ENCODE results near the gene JMJD7.

JMJD7 gene

DNA sequence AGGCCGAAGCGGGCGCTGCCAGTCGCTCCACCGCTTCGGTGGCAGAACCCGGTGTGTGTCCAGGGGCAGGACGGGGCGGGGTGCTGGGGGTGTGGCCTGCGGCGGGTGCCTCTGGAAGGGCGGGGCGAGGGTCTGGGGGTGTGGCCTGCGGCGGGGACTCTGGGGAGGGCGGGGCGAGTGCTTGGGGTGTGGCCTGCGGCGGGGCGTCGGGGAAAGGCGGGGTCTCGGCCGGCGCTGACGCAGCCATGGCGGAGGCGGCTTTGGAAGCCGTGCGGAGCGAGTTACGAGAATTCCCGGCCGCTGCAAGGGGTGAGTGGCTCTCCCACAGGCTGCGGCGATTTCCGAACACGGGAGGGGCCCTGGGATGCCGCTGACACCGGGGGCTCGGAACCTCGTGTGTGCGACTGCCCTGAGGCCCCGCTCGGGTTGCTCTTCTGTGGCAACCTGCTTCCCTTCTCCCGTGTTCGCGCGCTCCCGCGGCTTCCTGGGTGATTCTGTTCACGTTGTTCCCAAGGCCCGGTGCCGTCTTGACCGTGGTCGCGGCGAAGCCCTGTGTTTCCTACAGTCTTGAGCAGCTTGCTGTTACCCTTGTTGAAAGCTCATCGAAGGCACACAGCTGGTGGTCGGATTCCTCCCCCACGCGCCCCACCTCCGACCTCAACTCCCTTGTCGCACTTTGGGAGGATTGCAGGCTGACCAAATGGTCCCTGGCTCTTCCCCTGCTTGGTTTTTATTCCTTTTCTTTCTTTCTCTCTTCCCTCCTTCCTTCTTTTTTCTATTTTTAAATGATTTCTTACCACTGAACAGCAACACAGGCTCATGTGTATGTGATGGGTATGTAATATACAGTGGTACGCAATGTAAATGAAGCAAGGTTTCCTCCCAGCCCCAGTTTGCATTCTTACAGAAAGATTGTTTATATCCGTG, at the start of gene JMJD7:
Gene JMJD7, plus strand, starts transcription at position 213 of the 927 bp plus-strand sequence. Its CDS starts 33 bp downstream, at position 246.
- ATAC-seq = peak; percentile 86
- no peak for TF ChIP-seq PATZ1 (CRISPR knock-in tag; IDR thresholded peaks at IDR 0.05; ENCODE audit: borderline replicate concordance)
- 0 out of 2 replicates have a peak, but pooled peaks have one; percentile 55 for TF ChIP-seq ZNF8 (CRISPR knock-in tag; IDR thresholded peaks at IDR 0.05)
- TF ChIP-seq ESRRG (CRISPR knock-in tag; IDR thresholded peaks at IDR 0.05) = 0 out of 2 replicates have a peak, but pooled peaks have one; percentile 29
- TF ChIP-seq GLIS3 (CRISPR knock-in tag; IDR thresholded peaks at IDR 0.05) = peak; percentile 13; the same call in 1 of the 2 replicates

GRCh38 chr15:41778521-41778920, 49.4 kb upstream of the JMJD7 start:
- TF ChIP-seq SNAI2 (CRISPR knock-in tag; IDR thresholded peaks at IDR 0.05) (no peak), RARB (CRISPR knock-in tag; IDR thresholded peaks at IDR 0.05) (no peak), ZNF70 (CRISPR knock-in tag; IDR thresholded peaks at IDR 0.05) (no peak), CSDC2 (CRISPR knock-in tag; IDR thresholded peaks at IDR 0.05) (no peak), ESRRG (CRISPR knock-in tag; IDR thresholded peaks at IDR 0.05) (no peak), ZFP30 (CRISPR knock-in tag; IDR thresholded peaks at IDR 0.05) (no peak), PATZ1 (CRISPR knock-in tag; IDR thresholded peaks at IDR 0.05; ENCODE audit: borderline replicate concordance) (no peak), ZFP3 (CRISPR knock-in tag; IDR thresholded peaks at IDR 0.05) (no peak), ISL1 (CRISPR knock-in tag; IDR thresholded peaks at IDR 0.05) (no peak), TOX (CRISPR knock-in tag; IDR thresholded peaks at IDR 0.05; ENCODE audit: borderline replicate concordance) (no peak), ZNF8 (CRISPR knock-in tag; IDR thresholded peaks at IDR 0.05) (no peak)
- TF ChIP-seq, protein P1, sequence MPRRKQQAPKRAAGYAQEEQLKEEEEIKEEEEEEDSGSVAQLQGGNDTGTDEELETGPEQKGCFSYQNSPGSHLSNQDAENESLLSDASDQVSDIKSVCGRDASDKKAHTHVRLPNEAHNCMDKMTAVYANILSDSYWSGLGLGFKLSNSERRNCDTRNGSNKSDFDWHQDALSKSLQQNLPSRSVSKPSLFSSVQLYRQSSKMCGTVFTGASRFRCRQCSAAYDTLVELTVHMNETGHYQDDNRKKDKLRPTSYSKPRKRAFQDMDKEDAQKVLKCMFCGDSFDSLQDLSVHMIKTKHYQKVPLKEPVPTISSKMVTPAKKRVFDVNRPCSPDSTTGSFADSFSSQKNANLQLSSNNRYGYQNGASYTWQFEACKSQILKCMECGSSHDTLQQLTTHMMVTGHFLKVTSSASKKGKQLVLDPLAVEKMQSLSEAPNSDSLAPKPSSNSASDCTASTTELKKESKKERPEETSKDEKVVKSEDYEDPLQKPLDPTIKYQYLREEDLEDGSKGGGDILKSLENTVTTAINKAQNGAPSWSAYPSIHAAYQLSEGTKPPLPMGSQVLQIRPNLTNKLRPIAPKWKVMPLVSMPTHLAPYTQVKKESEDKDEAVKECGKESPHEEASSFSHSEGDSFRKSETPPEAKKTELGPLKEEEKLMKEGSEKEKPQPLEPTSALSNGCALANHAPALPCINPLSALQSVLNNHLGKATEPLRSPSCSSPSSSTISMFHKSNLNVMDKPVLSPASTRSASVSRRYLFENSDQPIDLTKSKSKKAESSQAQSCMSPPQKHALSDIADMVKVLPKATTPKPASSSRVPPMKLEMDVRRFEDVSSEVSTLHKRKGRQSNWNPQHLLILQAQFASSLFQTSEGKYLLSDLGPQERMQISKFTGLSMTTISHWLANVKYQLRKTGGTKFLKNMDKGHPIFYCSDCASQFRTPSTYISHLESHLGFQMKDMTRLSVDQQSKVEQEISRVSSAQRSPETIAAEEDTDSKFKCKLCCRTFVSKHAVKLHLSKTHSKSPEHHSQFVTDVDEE (CRISPR knock-in tag; IDR thresholded peaks at IDR 0.05) = no peak
- TF ChIP-seq, protein P2, sequence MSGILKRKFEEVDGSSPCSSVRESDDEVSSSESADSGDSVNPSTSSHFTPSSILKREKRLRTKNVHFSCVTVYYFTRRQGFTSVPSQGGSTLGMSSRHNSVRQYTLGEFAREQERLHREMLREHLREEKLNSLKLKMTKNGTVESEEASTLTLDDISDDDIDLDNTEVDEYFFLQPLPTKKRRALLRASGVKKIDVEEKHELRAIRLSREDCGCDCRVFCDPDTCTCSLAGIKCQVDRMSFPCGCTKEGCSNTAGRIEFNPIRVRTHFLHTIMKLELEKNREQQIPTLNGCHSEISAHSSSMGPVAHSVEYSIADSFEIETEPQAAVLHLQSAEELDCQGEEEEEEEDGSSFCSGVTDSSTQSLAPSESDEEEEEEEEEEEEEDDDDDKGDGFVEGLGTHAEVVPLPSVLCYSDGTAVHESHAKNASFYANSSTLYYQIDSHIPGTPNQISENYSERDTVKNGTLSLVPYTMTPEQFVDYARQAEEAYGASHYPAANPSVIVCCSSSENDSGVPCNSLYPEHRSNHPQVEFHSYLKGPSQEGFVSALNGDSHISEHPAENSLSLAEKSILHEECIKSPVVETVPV (CRISPR knock-in tag; IDR thresholded peaks at IDR 0.05) = no peak
- ATAC-seq = no peak

GRCh38 chr15:41779662-41780157, 48.2 kb upstream of the JMJD7 start:
- no peak for TF ChIP-seq TCF4 (CRISPR knock-in tag; IDR thresholded peaks at IDR 0.05; ENCODE audit: borderline replicate concordance)
- no peak for TF ChIP-seq PPARA (CRISPR knock-in tag; IDR thresholded peaks at IDR 0.05; ENCODE audit: borderline replicate concordance)
- no peak for TF ChIP-seq RARB (CRISPR knock-in tag; IDR thresholded peaks at IDR 0.05)
- TF ChIP-seq ISL1 (CRISPR knock-in tag; IDR thresholded peaks at IDR 0.05) = no peak
- TF ChIP-seq ZNF8 (CRISPR knock-in tag; IDR thresholded peaks at IDR 0.05) = no peak
- TF ChIP-seq PATZ1 (CRISPR knock-in tag; IDR thresholded peaks at IDR 0.05; ENCODE audit: borderline replicate concordance) = no peak
- TF ChIP-seq ESRRG (CRISPR knock-in tag; IDR thresholded peaks at IDR 0.05) = no peak
- no peak for TF ChIP-seq GLIS3 (CRISPR knock-in tag; IDR thresholded peaks at IDR 0.05)
- TF ChIP-seq SNAI2 (CRISPR knock-in tag; IDR thresholded peaks at IDR 0.05) = no peak
- TF ChIP-seq OSR1 (CRISPR knock-in tag; IDR thresholded peaks at IDR 0.05) = no peak
- no peak for TF ChIP-seq ZFP3 (CRISPR knock-in tag; IDR thresholded peaks at IDR 0.05)
- TF ChIP-seq, protein P3, sequence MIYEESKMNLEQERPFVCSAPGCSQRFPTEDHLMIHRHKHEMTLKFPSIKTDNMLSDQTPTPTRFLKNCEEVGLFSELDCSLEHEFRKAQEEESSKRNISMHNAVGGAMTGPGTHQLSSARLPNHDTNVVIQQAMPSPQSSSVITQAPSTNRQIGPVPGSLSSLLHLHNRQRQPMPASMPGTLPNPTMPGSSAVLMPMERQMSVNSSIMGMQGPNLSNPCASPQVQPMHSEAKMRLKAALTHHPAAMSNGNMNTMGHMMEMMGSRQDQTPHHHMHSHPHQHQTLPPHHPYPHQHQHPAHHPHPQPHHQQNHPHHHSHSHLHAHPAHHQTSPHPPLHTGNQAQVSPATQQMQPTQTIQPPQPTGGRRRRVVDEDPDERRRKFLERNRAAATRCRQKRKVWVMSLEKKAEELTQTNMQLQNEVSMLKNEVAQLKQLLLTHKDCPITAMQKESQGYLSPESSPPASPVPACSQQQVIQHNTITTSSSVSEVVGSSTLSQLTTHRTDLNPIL (CRISPR knock-in tag; IDR thresholded peaks at IDR 0.05; ENCODE audit: low read depth) = no peak
- TF ChIP-seq TOX (CRISPR knock-in tag; IDR thresholded peaks at IDR 0.05; ENCODE audit: borderline replicate concordance) = no peak
- no peak for ATAC-seq
